KOPT-K1 (cell line): Measurements from ENCODE around the gene COL4A2.

ENCODE experiments used
- H3K27ac ChIP-seq: fragments of 200-600 bp; sonication (generic); 2 replicates; pipeline ENCODE4 v1.5.1; 2016; ENCODE audit warnings: antibody characterized with exemption, mild to moderate bottlenecking, low read depth, low read length; ENCODE audit not compliant: poor library complexity, severe bottlenecking
- H3K36me3 ChIP-seq: fragments of 200-600 bp; sonication (generic); 2 replicates; pipeline ENCODE4 v1.5.1; 2017; ENCODE audit warnings: antibody characterized with exemption, mild to moderate bottlenecking, low read length, moderate library complexity; ENCODE audit not compliant: insufficient read depth
- H3K9me3 ChIP-seq: fragments of 200-600 bp; sonication (generic); 2 replicates; pipeline ENCODE4 v1.5.1; 2017; ENCODE audit warnings: antibody characterized with exemption, low read length, mild to moderate bottlenecking; ENCODE audit not compliant: insufficient read depth, poor library complexity, severe bottlenecking

The COL4A2 gene

GRCh38 chr13:110506859-110507566, 199.9 kb downstream of the COL4A2 start:
- no peaks in the 10 kb centered on the region for H3K36me3 ChIP-seq

DNA sequence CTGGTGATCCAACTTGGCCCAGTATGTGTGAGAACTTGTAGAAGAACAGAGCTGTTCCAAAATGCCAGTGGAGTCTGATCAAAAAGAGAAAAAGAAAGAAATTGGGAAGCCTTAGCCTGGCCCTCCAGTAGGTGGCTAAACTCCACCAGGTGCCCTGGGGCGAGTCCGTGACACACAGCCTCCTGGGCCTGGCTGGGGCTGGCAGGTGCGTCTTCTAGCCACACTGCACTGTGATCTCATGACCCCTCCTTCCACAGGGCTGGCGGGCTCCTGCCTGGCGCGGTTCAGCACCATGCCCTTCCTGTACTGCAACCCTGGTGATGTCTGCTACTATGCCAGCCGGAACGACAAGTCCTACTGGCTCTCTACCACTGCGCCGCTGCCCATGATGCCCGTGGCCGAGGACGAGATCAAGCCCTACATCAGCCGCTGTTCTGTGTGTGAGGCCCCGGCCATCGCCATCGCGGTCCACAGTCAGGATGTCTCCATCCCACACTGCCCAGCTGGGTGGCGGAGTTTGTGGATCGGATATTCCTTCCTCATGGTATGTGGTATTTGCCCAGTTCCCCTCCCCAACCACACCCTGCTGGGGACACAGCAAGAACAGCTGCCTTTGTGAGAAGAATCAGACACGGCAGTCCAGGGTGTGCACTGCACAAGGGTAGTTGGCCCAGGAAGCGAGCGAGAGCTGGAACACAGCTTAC, 200.7 kb downstream of the COL4A2 start:
- H3K9me3 ChIP-seq: no peaks in the 10 kb centered on the region
- H3K27ac ChIP-seq: no peak overlapping the region
- no peaks in the 10 kb centered on the region for H3K36me3 ChIP-seq

More at GRCh38 chr13:110506859-110507566, 199.9 kb downstream of the COL4A2 start:
- Histone ChIP-seq H3K27ac (no peak overlapping the region), H3K9me3 (no peaks in the 10 kb centered on the region)

- no peaks in the 10 kb centered on the region for H3K9me3 ChIP-seq
- H3K36me3 ChIP-seq: no peaks in the 10 kb centered on the region
- H3K27ac ChIP-seq: no peak overlapping the region
Observed at GRCh38 chr13:110509478-110509926, 202.4 kb downstream of the COL4A2 start.

GRCh38 chr13:110509971-110510786, 203.1 kb downstream of the COL4A2 start:
- no peaks in the 10 kb centered on the region for H3K36me3 ChIP-seq

DNA sequence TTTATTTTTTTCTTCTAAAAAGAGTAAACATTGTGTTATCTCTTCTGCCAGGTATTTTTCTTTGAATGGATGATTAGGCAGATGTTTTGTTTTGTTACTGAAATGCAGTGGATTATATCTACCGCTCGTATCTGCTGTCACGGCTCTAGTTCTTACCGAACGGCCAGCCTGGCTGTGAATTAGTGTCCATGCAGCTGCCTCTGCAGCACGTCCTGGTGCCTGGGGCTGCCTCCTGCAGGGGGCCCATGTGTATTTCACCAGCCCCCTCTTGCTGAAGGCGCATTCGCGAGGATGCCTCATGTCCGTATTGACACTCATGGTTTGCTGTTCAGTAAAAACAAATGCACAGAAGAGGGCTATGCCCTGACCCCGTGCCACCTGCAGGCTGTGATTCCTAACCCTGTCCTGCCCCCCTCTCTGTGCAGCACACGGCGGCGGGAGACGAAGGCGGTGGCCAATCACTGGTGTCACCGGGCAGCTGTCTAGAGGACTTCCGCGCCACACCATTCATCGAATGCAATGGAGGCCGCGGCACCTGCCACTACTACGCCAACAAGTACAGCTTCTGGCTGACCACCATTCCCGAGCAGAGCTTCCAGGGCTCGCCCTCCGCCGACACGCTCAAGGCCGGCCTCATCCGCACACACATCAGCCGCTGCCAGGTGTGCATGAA, 204.6 kb downstream of the COL4A2 start:
- Histone ChIP-seq H3K36me3 (no peaks in the 10 kb centered on the region), H3K9me3 (no peaks in the 10 kb centered on the region), H3K27ac (no peak overlapping the region)

More at GRCh38 chr13:110509971-110510786, 203.1 kb downstream of the COL4A2 start:
- H3K27ac ChIP-seq: no peak overlapping the region
- no peaks in the 10 kb centered on the region for H3K9me3 ChIP-seq

- H3K9me3 ChIP-seq: no peaks in the 10 kb centered on the region
- no peaks in the 10 kb centered on the region for H3K36me3 ChIP-seq
- H3K27ac ChIP-seq: no peak overlapping the region
Observed at GRCh38 chr13:110512198-110512740, 205.2 kb downstream of the COL4A2 start.

- no peaks in the 10 kb centered on the region for H3K9me3 ChIP-seq
- no peak overlapping the region for H3K27ac ChIP-seq
- H3K36me3 ChIP-seq: no peaks in the 10 kb centered on the region
Observed at GRCh38 chr13:110516500-110516899, 209.4 kb downstream of the COL4A2 start.

GRCh38 chr13:110517505-110518225, 210.6 kb downstream of the COL4A2 start:
- Histone ChIP-seq H3K27ac (no peak overlapping the region), H3K9me3 (no peaks in the 10 kb centered on the region), H3K36me3 (no peaks in the 10 kb centered on the region)

DNA sequence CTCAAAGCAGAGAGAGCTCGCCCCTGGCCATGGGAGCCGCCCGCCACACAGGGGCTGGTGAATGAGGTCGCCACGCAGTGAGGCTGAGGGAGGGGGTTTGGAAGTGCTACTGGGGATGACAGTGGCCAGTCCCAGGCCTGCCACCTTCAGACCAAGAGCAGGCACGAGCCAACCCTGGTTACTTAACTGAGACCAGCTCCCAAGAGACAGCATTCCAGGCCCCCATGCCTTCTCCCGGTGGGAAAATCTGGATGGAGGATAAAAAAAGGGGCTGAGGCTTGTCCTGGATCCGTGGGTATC, 211.1 kb downstream of the COL4A2 start:
- Histone ChIP-seq H3K9me3 (no peaks in the 10 kb centered on the region), H3K27ac (no peak overlapping the region), H3K36me3 (no peaks in the 10 kb centered on the region)

DNA sequence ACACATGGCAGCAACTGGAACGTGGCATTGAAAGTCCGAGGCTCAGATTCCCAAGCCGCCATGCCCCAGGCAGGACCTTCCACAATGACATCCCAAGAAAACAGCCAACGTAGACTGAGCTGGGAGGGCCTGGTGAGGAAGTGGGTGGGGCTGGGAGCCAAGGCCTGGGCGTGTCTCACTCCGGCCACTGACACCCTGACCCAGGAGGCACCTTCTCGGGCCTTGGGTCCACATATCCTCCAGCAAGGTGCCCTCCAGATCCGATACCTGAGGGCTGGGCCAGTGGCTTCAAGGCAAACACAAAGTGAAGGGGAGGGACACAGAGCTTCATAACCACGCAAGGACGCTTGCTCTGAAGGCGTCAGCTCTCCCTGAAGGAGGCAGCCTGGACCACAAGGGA, 211.5 kb downstream of the COL4A2 start:
- no peaks in the 10 kb centered on the region for H3K9me3 ChIP-seq
- no peaks in the 10 kb centered on the region for H3K36me3 ChIP-seq
- no peak overlapping the region for H3K27ac ChIP-seq

DNA sequence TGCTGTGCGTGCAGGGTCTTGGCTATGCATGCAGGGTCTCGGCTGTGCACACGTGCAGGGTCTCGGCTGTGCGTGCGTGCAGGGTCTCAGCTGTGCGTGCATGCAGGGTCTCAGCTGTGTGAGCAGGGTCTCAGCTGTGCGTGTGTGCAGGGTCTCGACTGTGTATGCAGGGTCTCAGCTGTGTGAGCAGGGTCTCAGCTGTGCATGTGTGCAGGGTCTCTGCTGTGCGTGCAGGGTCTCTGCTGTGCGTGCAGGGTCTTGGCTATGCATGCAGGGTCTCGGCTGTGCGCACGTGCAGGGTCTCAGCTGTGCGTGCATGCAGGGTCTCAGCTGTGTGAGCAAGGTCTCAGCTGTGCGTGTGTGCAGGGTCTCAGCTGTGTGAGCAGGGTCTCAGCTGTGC, 212.0 kb downstream of the COL4A2 start:
- no peak overlapping the region for H3K27ac ChIP-seq
- no peaks in the 10 kb centered on the region for H3K9me3 ChIP-seq
- no peaks in the 10 kb centered on the region for H3K36me3 ChIP-seq

DNA sequence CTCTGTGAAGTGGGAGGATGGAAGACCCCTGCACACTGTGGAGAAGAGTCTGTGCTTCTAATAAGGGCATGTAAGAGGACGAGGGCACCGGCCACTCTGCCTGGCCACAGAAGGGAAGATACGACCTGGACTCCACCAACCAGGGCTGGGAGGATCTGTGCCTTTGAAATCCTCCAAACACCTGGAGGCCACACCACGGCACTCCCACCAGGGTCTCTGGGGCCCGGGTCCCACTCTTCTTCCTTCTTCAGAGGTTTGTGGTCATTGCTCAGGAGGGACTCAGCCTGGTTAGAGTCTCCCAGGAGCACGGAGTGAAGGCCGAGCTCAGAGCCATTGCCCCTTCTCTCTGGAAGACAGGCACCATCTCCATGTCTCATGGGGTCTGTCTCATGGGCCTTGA, 212.4 kb downstream of the COL4A2 start:
- H3K36me3 ChIP-seq: no peaks in the 10 kb centered on the region
- no peaks in the 10 kb centered on the region for H3K9me3 ChIP-seq
- H3K27ac ChIP-seq: no peak overlapping the region

DNA sequence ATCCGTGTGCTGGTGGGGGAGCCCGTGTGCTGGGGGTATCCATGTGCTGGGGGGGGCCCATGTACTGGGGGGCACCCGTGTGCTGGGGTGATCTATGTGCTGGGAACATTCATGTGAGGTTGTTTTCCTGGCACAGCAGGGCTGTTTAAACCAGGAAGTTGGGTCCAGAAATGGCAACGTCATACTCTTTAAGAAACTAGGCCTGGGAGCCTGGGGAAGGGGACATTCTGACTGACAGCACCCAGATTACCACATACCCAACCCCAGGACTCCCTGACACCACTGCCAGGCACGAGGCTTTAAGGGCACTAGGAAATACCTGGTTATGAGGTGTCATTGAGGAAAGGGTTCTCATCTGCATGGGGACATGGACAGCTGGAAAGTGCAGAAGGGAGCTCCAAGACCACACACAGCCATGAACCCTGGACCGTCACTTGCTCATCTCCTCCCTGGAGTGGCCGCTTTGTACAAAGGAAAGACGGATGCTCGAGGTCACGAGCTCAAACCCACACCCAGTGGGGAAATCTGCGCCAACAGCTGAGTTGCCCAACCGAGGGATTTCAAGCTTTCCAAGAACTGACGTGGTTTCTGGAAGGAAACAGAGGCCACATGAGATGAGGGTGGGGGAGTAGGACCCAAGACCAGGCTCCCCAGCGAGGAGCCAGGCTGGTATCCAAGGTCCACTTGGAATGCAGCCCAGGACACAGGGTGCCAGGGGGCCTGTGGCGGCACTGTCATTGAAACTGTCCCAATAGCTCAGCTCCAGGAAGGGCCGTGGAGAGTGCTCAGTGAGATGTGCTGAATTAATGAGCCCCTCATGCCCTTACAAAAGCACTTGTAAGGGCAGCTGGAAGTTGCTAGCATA, 213.6 kb downstream of the COL4A2 start:
- Histone ChIP-seq H3K27ac (no peak overlapping the region), H3K9me3 (peaks cover 4% of the 10 kb centered on the region), H3K36me3 (no peaks in the 10 kb centered on the region)
